Trophoblast cell (in vitro differentiated cells and primary cell): Measurements from ENCODE around the gene QRFPR. TPM values are rescaled to one million over a fixed set of nuclear protein-coding genes. Genes with fewer than 3 reads are reported as not detected.

Source experiments
- DNase-seq, 2 donors: peaks; one replicate each; pipeline ENCODE4 v3.0.0-alpha.2; 2016
- H2AFZ ChIP-seq: 2 replicates; pipeline ENCODE4 v1.6.1; 2013; ENCODE audit warnings: low read length, moderate library complexity, mild to moderate bottlenecking; ENCODE audit not compliant: insufficient read depth, poor library complexity
- H2AK5ac ChIP-seq: 2 replicates; pipeline ENCODE4 v1.6.1; 2013; ENCODE audit warnings: mild to moderate bottlenecking, low read length
- H2BK120ac ChIP-seq: 2 replicates; pipeline ENCODE4 v1.6.1; 2013; ENCODE audit warnings: low read length, mild to moderate bottlenecking, moderate library complexity; ENCODE audit not compliant: insufficient read depth, poor library complexity
- H2BK12ac ChIP-seq: 2 replicates; pipeline ENCODE4 v1.6.1; 2013; ENCODE audit warnings: mild to moderate bottlenecking, low read length, moderate library complexity
- H2BK5ac ChIP-seq: 2 replicates; pipeline ENCODE4 v1.6.1; 2013; ENCODE audit warnings: low read length, low read depth, moderate library complexity, mild to moderate bottlenecking; ENCODE audit not compliant: poor library complexity
- H3K14ac ChIP-seq: 2 replicates; pipeline ENCODE4 v1.6.1; 2013; ENCODE audit warnings: mild to moderate bottlenecking, low read length
- H3K18ac ChIP-seq: 2 replicates; pipeline ENCODE4 v1.6.1; 2013; ENCODE audit warnings: mild to moderate bottlenecking, low read length
- H3K23ac ChIP-seq: 2 replicates; pipeline ENCODE4 v1.6.1; 2013; ENCODE audit warnings: low read length
- H3K27ac ChIP-seq: 2 replicates; pipeline ENCODE4 v1.5.1; 2013; ENCODE audit warnings: low read depth, mild to moderate bottlenecking, inconsistent platforms, low read length, moderate library complexity
- H3K27me3 ChIP-seq: 2 replicates; pipeline ENCODE4 v1.6.1; 2013; ENCODE audit warnings: inconsistent platforms, mild to moderate bottlenecking, low read length, moderate library complexity; ENCODE audit not compliant: insufficient read depth
- H3K36me3 ChIP-seq, 2 experiments: 1 replicate in 1 of 2; 2 replicates in 1 of 2; pipeline ENCODE4 v1.6.1; 2013; ENCODE audit warnings: low read length in 2 of 2, mild to moderate bottlenecking in 2 of 2, moderate library complexity in 1 of 2; ENCODE audit not compliant: insufficient read depth in 2 of 2, control insufficient read depth in 1 of 2
- H3K4ac ChIP-seq: 2 replicates; pipeline ENCODE4 v1.6.1; 2013; ENCODE audit warnings: low read depth, mild to moderate bottlenecking, low read length, moderate library complexity
- H3K4me1 ChIP-seq, 2 experiments: 1 replicate in 1 of 2; 2 replicates in 1 of 2; pipeline ENCODE4 v1.6.1; 2013; ENCODE audit warnings: low read length in 2 of 2, mild to moderate bottlenecking in 2 of 2, moderate library complexity in 1 of 2; ENCODE audit not compliant: insufficient read depth in 2 of 2, control insufficient read depth in 1 of 2
- H3K4me2 ChIP-seq: 2 replicates; pipeline ENCODE4 v1.6.1; 2013; ENCODE audit warnings: inconsistent platforms, mild to moderate bottlenecking, low read length, moderate library complexity
- H3K4me3 ChIP-seq: 2 replicates; pipeline ENCODE4 v1.5.1; 2013; ENCODE audit warnings: mild to moderate bottlenecking, low read depth, low read length, inconsistent platforms
- H3K79me1 ChIP-seq: one replicate; pipeline ENCODE4 v1.6.1; 2013; ENCODE audit warnings: low read length
- H3K79me2 ChIP-seq: 2 replicates; pipeline ENCODE4 v1.6.1; 2013; ENCODE audit warnings: low read length, mild to moderate bottlenecking; ENCODE audit not compliant: control insufficient read depth, insufficient read depth, poor library complexity
- H3K9ac ChIP-seq: 2 replicates; pipeline ENCODE4 v1.6.1; 2013; ENCODE audit warnings: mild to moderate bottlenecking, low read length
- H3K9me3 ChIP-seq: 2 replicates; pipeline ENCODE4 v1.6.1; 2013; ENCODE audit warnings: low read depth, mild to moderate bottlenecking, control low read depth, inconsistent platforms, low read length; ENCODE audit not compliant: insufficient read depth
- H4K12ac ChIP-seq: 2 replicates; pipeline ENCODE4 v1.6.1; 2013; ENCODE audit warnings: low read depth, mild to moderate bottlenecking, low read length, moderate library complexity
- H4K8ac ChIP-seq: 2 replicates; pipeline ENCODE4 v1.6.1; 2013; ENCODE audit warnings: low read depth, mild to moderate bottlenecking, low read length, moderate library complexity
- H4K91ac ChIP-seq: one replicate; pipeline ENCODE4 v1.6.1; 2013; ENCODE audit warnings: low read depth, mild to moderate bottlenecking, low read length, moderate library complexity
- WGBS: extraction: QIAGEN DNeasy Blood & Tissue Kit; methylation state at CpG from one replicate; pipeline ENCODE4 v1.1.7; 2013; ENCODE audit warnings: missing lambda C conversion rate; ENCODE audit not compliant: insufficient read length, insufficient coverage; ENCODE audit errors: extremely low coverage; 5-methylcytosine and 5-hydroxymethylcytosine counted together
- polyA plus RNA-seq: library from polyadenylated mRNA; stranded (reverse); fragments of 200-250 nt; gene quantifications from 2 replicates; pipeline ENCODE4 v1.2.3, GENCODE V29; 2013

The QRFPR gene
- not detected in 2 replicates for polyA plus RNA-seq

GRCh38 chr4:121380776-121381462, at the start of gene QRFPR:
Gene QRFPR (minus strand): TSS chr4:121381018. CDS start chr4:121380647, 371 bp downstream.
- no peaks in the 10 kb centered on the region for H3K36me3 ChIP-seq
- H3K23ac ChIP-seq: no peak within 1 kb of the TSS
- no peak within 1 kb of the TSS for H2BK120ac ChIP-seq
- no peak within 1 kb of the TSS for H4K8ac ChIP-seq
- H2AFZ ChIP-seq: peak within 1 kb of the TSS; percentile 66
- H3K14ac ChIP-seq: no peak within 1 kb of the TSS
- DNase-seq: no peak
- WGBS: no CpG with 5 or more reads among the region's 35 CpGs
- H2BK12ac ChIP-seq: no peak within 1 kb of the TSS
- H3K18ac ChIP-seq: no peak within 1 kb of the TSS
- H4K12ac ChIP-seq: no peak within 1 kb of the TSS
- no peak within 1 kb of the TSS for H3K9ac ChIP-seq
- peaks cover 4% of the 10 kb centered on the region for H3K9me3 ChIP-seq
- no peaks in the 10 kb centered on the region for H3K79me1 ChIP-seq
- H3K27ac ChIP-seq: no peak within 1 kb of the TSS
- no peak within 1 kb of the TSS for H2AK5ac ChIP-seq
- H2BK5ac ChIP-seq: no peak within 1 kb of the TSS
- no peak within 1 kb of the TSS for H4K91ac ChIP-seq
- peak within 1 kb of the TSS; percentile 77 for H3K4me2 ChIP-seq
- peaks cover 5 to 10% of the 10 kb centered on the region in 2 experiments for H3K4me1 ChIP-seq
- peak within 1 kb of the TSS; percentile 16 for H3K4me3 ChIP-seq
- peaks cover 20% of the 10 kb centered on the region for H3K27me3 ChIP-seq
- H3K4ac ChIP-seq: no peak within 1 kb of the TSS
- no peaks in the 10 kb centered on the region for H3K79me2 ChIP-seq

DNA sequence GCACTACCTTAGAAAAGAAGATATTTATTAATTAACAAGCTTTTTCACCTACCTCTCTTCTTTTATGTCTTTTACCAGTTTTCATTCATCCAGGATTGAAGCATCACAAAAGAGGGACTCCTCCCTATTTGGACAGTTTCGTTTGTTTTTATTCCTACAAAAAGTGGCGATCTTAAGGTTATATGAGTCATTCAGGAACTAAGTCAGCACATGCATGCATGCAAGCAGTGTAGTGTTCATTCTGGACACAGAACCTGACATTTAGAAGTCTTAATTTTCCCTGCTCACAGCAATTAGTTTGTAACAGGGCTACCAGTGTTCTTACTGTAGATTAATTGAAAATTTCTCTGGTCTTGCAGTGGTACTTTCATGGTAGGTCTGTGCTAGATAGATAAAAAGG, 47.9 kb upstream of the QRFPR start:
- Histone ChIP-seq H4K12ac (no peak overlapping the region), H3K4me1 (no peaks in the 10 kb centered on the region), H2BK5ac (no peak overlapping the region), H3K9ac (no peak overlapping the region), H3K4ac (no peak overlapping the region), H2AK5ac (no peak overlapping the region), H4K91ac (no peak overlapping the region), H2BK12ac (no peak overlapping the region), H3K9me3 (no peaks in the 10 kb centered on the region), H4K8ac (no peak overlapping the region), H2AFZ (no peak overlapping the region), H3K79me1 (no peaks in the 10 kb centered on the region), H3K36me3 (no peaks in the 10 kb centered on the region), H3K4me3 (no peak overlapping the region), H3K14ac (no peak overlapping the region), H2BK120ac (no peak overlapping the region), H3K23ac (no peak overlapping the region), H3K27me3 (no peaks in the 10 kb centered on the region), H3K79me2 (no peaks in the 10 kb centered on the region), H3K18ac (no peak overlapping the region), H3K27ac (no peak overlapping the region), H3K4me2 (no peak overlapping the region)
- DNase-seq: no peak
- WGBS: no CpG with 5 or more reads among the region's 2 CpGs

DNA sequence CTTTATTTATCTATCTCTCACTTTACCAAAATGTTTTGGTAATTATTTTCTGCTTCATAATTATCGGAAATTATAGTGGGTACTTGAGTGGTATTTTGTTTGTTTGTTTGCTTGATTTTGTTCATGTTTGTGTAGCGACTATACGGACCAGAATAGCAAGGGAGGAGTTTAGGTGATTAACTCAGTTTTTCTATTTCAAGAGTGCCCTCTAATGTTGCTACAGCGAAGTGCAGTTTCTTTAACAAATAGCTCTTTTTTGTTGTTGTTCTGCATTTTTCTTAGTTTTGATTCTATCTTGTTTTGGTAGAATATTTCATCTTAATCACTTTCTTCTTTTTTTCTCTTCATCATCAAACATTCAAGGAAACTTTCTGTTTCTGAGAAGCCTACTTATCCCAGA, 40.8 kb upstream of the QRFPR start:
- Histone ChIP-seq H3K23ac (no peak overlapping the region), H4K91ac (no peak overlapping the region), H2BK5ac (no peak overlapping the region), H3K18ac (no peak overlapping the region), H2BK120ac (no peak overlapping the region), H3K9ac (no peak overlapping the region), H2AK5ac (no peak overlapping the region), H3K27ac (no peak overlapping the region), H3K9me3 (no peaks in the 10 kb centered on the region), H3K14ac (no peak overlapping the region), H3K4me3 (no peak overlapping the region), H4K12ac (no peak overlapping the region), H3K79me1 (no peaks in the 10 kb centered on the region), H3K4me2 (no peak overlapping the region), H2AFZ (no peak overlapping the region), H3K4me1 (no peaks in the 10 kb centered on the region), H3K4ac (no peak overlapping the region), H2BK12ac (no peak overlapping the region), H3K36me3 (no peaks in the 10 kb centered on the region), H3K79me2 (no peaks in the 10 kb centered on the region), H3K27me3 (no peaks in the 10 kb centered on the region), H4K8ac (no peak overlapping the region)
- WGBS: no CpG with 5 or more reads among the region's 4 CpGs
- peak in 1 of 2 donors; percentile 35 for DNase-seq

GRCh38 chr4:121411151-121411744, 30.4 kb upstream of the QRFPR start:
- no peak overlapping the region for H3K27ac ChIP-seq
- no peak overlapping the region for H3K14ac ChIP-seq
- no peak overlapping the region for H2BK5ac ChIP-seq
- H3K4me3 ChIP-seq: no peak overlapping the region
- WGBS: no CpG with 5 or more reads among the region's 2 CpGs
- no peak overlapping the region for H4K12ac ChIP-seq
- H3K79me1 ChIP-seq: no peaks in the 10 kb centered on the region
- H3K9ac ChIP-seq: no peak overlapping the region
- H3K9me3 ChIP-seq: peaks cover 4% of the 10 kb centered on the region
- H4K8ac ChIP-seq: no peak overlapping the region
- no peak overlapping the region for H2AFZ ChIP-seq
- no peak overlapping the region for H3K23ac ChIP-seq
- H2AK5ac ChIP-seq: no peak overlapping the region
- H3K4me2 ChIP-seq: no peak overlapping the region
- no peaks in the 10 kb centered on the region for H3K36me3 ChIP-seq
- H4K91ac ChIP-seq: no peak overlapping the region
- no peak overlapping the region for H2BK12ac ChIP-seq
- no peak for DNase-seq
- no peak overlapping the region for H3K4ac ChIP-seq
- H3K79me2 ChIP-seq: no peaks in the 10 kb centered on the region
- H2BK120ac ChIP-seq: no peak overlapping the region
- H3K4me1 ChIP-seq: no peaks in the 10 kb centered on the region
- no peak overlapping the region for H3K18ac ChIP-seq
- no peaks in the 10 kb centered on the region for H3K27me3 ChIP-seq
